Measurements from ENCODE around the gene ZSCAN1. TPM values are rescaled to one million over a fixed set of nuclear protein-coding genes. Genes with fewer than 3 reads are reported as not detected.
A peak's percentile ranks its signal among the peaks of the same experiment; 100 is the strongest.

The ZSCAN1 gene
- total RNA-seq, 8 experiments from 2014 or later = 0.46 to 9.4 (median 8.1) TPM; not detected in 2

- in situ Hi-C loops (cut with MboI; ENCODE audit: low pct_unique_long_range_greater_than_20kb in 2 of 9, low sequenced_read_pairs in 9 of 9, unreplicated experiment in 9 of 9) = no loop called here
- peaks cover 0 to 5% of the 10 kb centered on the region in 2 donors for H3K4me1 ChIP-seq (replicated peaks in 1 of 2)
- 60 to 100% (median 60%) methylated on average over 1 to 2 of the region's 10 CpGs; no CpG with 5 or more reads in 6 of the 10 experiments for WGBS, 10 experiments
- no peak for ATAC-seq (replicated peaks in 6 of 8)
- no peak overlapping the region for H3K4me3 ChIP-seq
- H3K27ac ChIP-seq = no peak overlapping the region
These were observed 61.5 kb downstream of the ZSCAN1 start for GRCh38 chr19:58095328-58095727.

GRCh38 chr19:58096884-58097283 lies 63.1 kb downstream of the ZSCAN1 start:
- Histone ChIP-seq H3K4me1 (replicated peaks in 1 of 2) (peaks cover 0 to 5% of the 10 kb centered on the region in 2 donors), H3K27ac (peak overlapping the region in 1 of 2 donors; percentile 96), H3K4me3 (peak overlapping the region; percentile 53 to 100 (median 87))
- no peak for ATAC-seq (replicated peaks in 6 of 8)
- 52 to 95% (median 74%) methylated on average over 1 to 9 of the region's 13 CpGs; no CpG with 5 or more reads in 2 of the 10 experiments for WGBS, 10 experiments
- in situ Hi-C loops (cut with MboI; ENCODE audit: low pct_unique_long_range_greater_than_20kb in 2 of 9, low sequenced_read_pairs in 9 of 9, unreplicated experiment in 9 of 9) = no loop called here

GRCh38 chr19:58097349-58097748 lies 63.5 kb downstream of the ZSCAN1 start:
- ATAC-seq (replicated peaks in 6 of 8) = no peak
- no CpG with 5 or more reads among the region's 8 CpGs for WGBS, 10 experiments
- Histone ChIP-seq H3K27ac (peak overlapping the region in 1 of 2 donors; percentile 96), H3K4me1 (replicated peaks in 1 of 2) (peaks cover 0 to 5% of the 10 kb centered on the region in 2 donors), H3K4me3 (peak overlapping the region; percentile 53 to 100 (median 87))
- in situ Hi-C loops (cut with MboI; ENCODE audit: low pct_unique_long_range_greater_than_20kb in 2 of 9, low sequenced_read_pairs in 9 of 9, unreplicated experiment in 9 of 9) = no loop called here

GRCh38 chr19:58097781-58098681 lies 64.2 kb downstream of the ZSCAN1 start, which contains the start of gene ZSCAN18:
Gene ZSCAN18 (minus strand): TSS chr19:58098231. CDS start chr19:58090267, 7,964 bp downstream.
- 0 to 13% (median 4%) methylated on average over 1 to 23 of the region's 67 CpGs; no CpG with 5 or more reads in 1 of the 10 experiments for WGBS, 10 experiments
- ATAC-seq (replicated peaks in 6 of 8) = peak; percentile 94 to 98 (median 96)
- peak within 1 kb of the TSS; percentile 53 to 100 (median 87) for H3K4me3 ChIP-seq
- H3K27ac ChIP-seq = peak within 1 kb of the TSS; percentile 83 to 96
- in situ Hi-C loops (cut with MboI; ENCODE audit: low pct_unique_long_range_greater_than_20kb in 2 of 9, low sequenced_read_pairs in 9 of 9, unreplicated experiment in 9 of 9) = no loop called here
- H3K4me1 ChIP-seq (replicated peaks in 1 of 2) = peaks cover 0 to 5% of the 10 kb centered on the region in 2 donors

- in situ Hi-C loops (cut with MboI; ENCODE audit: low pct_unique_long_range_greater_than_20kb in 2 of 9, low sequenced_read_pairs in 9 of 9, unreplicated experiment in 9 of 9) = no loop called here
- peak overlapping the region; percentile 83 to 84 for H3K27ac ChIP-seq
- ATAC-seq (replicated peaks in 6 of 8) = no peak
- WGBS, 10 experiments = 0 to 80% (median 20%) methylated on average over 1 to 2 of the region's 2 CpGs; no CpG with 5 or more reads in 6 of the 10 experiments
- H3K4me3 ChIP-seq = peak overlapping the region; percentile 53 to 100 (median 87)
- H3K4me1 ChIP-seq (replicated peaks in 1 of 2) = peaks cover 0 to 5% of the 10 kb centered on the region in 2 donors
These were observed 64.8 kb downstream of the ZSCAN1 start for GRCh38 chr19:58098682-58098998.

Other genes starting within 250 kb of the ZSCAN1 start
- 10 to 100 TPM in 2 of 8 experiments, 1 to 10 TPM in 6; 4.4 to 20.0 (median 6.8) TPM for gene ZNF552, start 219.1 kb upstream of the ZSCAN1 start, total RNA-seq
- gene ZNF587B, start 203.7 kb upstream of the ZSCAN1 start, total RNA-seq = 10 to 100 TPM in 4 of 8 experiments, 1 to 10 TPM in 4; 3.1 to 47.5 (median 9.8) TPM
- 10 to 100 TPM; 11.2 to 44.9 (median 25.4) TPM for gene ZNF587, start 184.2 kb upstream of the ZSCAN1 start, total RNA-seq
- gene ZNF814, start 145.0 kb upstream of the ZSCAN1 start, total RNA-seq = 10 to 100 TPM; 14.4 to 81.5 (median 22.2) TPM
- gene ZNF417, start 117.4 kb upstream of the ZSCAN1 start, total RNA-seq = 10 to 100 TPM in 7 of 8 experiments, 1 to 10 TPM in 1; 9.1 to 24.6 (median 17.1) TPM
- gene ZNF418, start 98.6 kb upstream of the ZSCAN1 start, total RNA-seq = 10 to 100 TPM in 5 of 8 experiments, 1 to 10 TPM in 3; 2.4 to 15.3 (median 11.8) TPM
- 1 to 10 TPM; 3.6 to 9.1 (median 5.4) TPM for gene ZNF256, start 86.3 kb upstream of the ZSCAN1 start, total RNA-seq
- gene C19orf18, start 59.5 kb upstream of the ZSCAN1 start, total RNA-seq = 1 to 10 TPM in 1 of 8 experiments, under 1 TPM in 5, not detected in 2; 0.27 to 2.1 (median 0.45) TPM
- gene ZNF606, start 31.2 kb upstream of the ZSCAN1 start, total RNA-seq = 10 to 100 TPM in 6 of 8 experiments, 1 to 10 TPM in 2; 7.1 to 28.2 (median 20.2) TPM
- 1 to 10 TPM in 6 of 8 experiments, under 1 TPM in 2; 0.09 to 6.6 (median 2.4) TPM for gene ZNF135, start 25.3 kb downstream of the ZSCAN1 start, total RNA-seq
- 100 to 1,000 TPM in 4 of 8 experiments, 10 to 100 TPM in 2, 1 to 10 TPM in 2; 7.9 to 170 (median 103) TPM for gene ZSCAN18, start 64.2 kb downstream of the ZSCAN1 start, total RNA-seq
- gene ZNF329, start 116.8 kb downstream of the ZSCAN1 start, total RNA-seq = 10 to 100 TPM in 5 of 8 experiments, 1 to 10 TPM in 3; 4.3 to 23.2 (median 16.1) TPM
- gene ZNF274, start 149.0 kb downstream of the ZSCAN1 start, total RNA-seq = 10 to 100 TPM; 17.0 to 40.6 (median 28.2) TPM
- 10 to 100 TPM; 23.7 to 63.5 (median 40.8) TPM for gene ZNF544, start 194.9 kb downstream of the ZSCAN1 start, total RNA-seq
- gene ZNF8, start 244.9 kb downstream of the ZSCAN1 start, total RNA-seq = 10 to 100 TPM in 5 of 8 experiments, 1 to 10 TPM in 3; 5.7 to 15.7 (median 10.6) TPM

Data from motor neuron (in vitro differentiated cells).